HG02678 (cell line): ENCODE results near the gene LOXL3.

ENCODE experiments used
- ATAC-seq: cut with Tn5 transposase; IDR thresholded peaks from one replicate; pipeline ENCODE4 v1.9.1; 2021; ENCODE audit warnings: mild to moderate bottlenecking, moderate library complexity; ENCODE audit not compliant: unreplicated experiment

LOXL3 gene

GRCh38 chr2:74511104-74511989 lies 42.4 kb downstream of the LOXL3 start:
- no peak for ATAC-seq

DNA sequence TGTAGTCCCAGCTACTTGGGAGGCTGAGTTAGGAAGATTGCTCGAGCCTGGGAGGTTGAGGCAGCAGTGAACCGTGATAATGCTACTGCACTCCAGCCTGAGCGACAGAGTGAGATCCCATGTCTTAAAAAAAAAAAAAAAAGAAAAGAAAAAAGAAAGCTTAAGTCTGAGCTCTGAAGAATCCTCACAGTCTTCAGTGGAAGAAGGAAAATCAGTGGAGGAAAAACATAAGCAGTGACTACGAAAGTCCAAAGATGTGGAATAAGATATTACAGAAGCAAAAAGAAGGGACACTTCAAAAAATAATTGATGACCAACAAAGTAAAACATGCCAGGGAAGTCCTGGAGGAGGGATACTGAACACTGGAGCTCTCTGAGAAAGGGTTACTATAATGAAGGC lies 43.5 kb downstream of the LOXL3 start:
- ATAC-seq, result no peak

- ATAC-seq, result no peak
Observed at GRCh38 chr2:74507926-74508520, 45.7 kb downstream of the LOXL3 start.

DNA sequence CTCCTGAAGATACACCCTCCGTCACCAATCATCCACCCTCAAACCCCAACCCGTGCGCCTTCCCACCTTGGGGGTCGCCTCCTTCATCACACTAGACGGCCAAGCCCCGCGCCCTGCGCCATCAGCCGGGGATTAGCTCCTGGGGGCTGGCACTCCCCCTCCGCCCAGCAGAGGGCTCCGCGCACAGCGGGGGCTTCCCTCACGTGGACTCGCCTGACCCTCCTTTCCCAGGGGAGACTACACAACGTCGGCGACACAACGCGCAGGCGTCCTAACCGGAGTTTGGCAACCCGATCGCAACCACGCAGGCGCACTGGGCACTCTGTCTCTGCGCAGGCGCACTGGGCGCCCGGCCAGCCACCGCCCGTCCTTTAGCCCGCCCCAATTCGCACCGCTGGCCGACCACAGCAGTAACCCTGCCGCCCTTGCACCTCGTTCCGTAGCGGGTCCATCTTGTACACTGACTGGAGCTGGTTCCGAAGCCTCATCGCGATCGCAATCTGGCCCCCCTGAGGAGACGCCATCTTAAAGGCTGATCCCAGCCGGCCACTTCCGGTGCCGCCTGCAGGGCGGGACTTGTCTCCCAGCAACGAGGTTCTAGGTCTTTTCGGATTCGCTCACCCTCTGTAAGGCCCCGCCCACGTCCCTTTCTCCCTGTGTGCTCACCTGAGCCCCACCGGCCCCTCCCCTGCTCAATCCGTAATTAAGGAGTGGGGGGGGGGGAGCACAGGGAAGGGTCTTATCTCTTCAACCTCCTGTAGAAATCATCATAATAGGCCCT lies 46.4 kb downstream of the LOXL3 start, which contains the start of gene PCGF1:
Gene PCGF1, minus strand, starts transcription at position 551 of the 781 bp plus-strand sequence. Its CDS starts 27 bp downstream, at position 524.
- ATAC-seq, result peak; percentile 89

GRCh38 chr2:74505448-74506246 lies 48.1 kb downstream of the LOXL3 start:
- ATAC-seq, result no peak

DNA sequence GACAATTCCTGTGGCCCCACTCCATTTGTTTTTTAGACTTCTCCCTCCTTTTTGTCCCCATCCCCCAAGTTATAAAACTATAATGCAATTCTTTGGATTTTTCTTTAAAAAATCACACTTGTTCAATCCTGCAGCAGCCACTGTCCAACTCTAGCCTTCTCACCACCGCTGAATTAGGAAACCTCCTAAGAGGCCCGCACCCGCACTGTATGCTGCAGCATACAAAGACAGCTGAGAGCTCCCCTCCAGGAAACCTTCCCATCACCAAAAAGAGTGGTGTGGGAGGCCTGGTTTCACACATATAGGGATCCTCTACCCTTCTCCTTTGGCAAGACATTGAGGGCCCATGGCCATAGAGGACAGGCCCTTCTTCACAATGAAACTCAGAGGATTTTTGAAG lies 49.2 kb downstream of the LOXL3 start:
- ATAC-seq, result no peak

DNA sequence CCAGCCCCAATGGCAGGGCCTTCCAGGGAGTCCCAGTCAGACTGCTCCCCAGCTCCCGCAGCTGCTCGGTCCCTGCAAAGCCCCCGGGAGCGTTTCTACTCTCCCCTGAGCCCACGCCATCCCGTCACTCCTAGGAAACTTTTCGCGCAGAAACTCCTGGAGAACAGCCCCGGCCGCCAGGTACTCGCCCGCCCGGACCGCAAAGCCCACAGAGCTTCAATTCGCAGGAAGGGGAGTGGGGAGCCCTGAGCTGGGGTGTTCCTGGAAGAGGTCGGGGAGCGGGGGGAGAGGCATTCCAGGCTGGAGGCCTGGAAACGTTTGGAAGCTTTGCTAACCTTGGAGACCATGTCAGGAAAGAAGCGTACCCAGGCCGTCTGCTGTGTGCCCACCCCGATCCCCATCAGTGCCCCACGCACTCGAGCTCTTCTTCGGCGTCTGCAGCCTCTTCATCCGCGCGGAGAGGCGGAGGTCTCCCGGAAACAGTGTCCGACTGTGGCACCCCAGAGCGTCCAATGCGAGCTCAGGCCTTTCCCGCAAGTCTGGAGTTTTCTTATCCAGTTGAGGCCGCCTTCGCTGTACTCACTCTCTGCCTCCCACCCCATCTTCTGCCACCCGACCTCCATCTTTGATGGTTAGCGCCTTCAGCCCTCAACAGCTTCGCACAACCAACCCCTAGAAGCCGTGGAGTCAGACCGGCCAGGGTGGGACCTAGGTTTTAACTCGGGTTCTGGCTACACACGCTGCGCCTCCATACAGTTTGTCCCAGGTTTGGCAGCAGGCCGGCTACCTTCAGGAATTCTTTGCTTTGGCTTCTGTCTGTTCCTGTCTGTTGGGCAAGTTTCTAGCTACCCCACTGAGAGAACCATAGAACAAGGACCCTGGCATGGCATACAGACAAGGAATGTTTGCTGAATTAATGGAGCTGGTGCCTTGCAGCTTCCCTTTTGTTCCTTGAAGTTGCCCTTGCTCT lies 50.0 kb downstream of the LOXL3 start:
- ATAC-seq, result no peak

- ATAC-seq, result peak; percentile 35
Observed at GRCh38 chr2:74502720-74503505, 50.8 kb downstream of the LOXL3 start.

DNA sequence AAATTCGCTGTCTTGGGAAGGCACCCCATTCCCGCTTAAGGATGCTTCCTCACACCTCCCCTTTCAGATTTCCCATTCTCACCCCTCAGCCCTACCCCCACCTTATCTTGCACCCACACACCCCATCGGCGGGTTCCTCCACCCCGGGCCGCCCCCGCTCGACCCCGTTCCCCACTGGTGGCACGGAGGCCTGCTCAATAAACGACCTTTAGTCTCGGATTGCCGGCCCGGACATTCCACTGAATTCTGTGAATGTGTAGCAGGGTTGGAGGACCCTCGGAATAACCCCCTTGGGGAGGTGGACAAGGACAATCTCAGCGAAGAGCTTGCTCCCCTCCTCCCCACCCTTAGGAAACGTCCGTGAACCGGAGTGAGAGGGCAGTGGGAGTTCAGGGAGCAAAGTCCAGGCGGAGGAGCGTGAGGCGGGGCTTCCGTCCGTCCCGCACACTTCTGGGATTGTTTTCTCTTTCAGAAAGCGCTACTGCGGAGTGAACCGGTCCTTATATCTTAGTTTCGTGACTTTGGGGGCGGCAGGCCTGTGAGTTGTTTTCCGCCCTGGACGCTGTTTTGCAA lies 51.5 kb downstream of the LOXL3 start:
- no peak for ATAC-seq

- no peak for ATAC-seq
Observed at GRCh38 chr2:74501335-74502071, 52.2 kb downstream of the LOXL3 start.

- ATAC-seq, result no peak
Observed at GRCh38 chr2:74500578-74500946, 53.2 kb downstream of the LOXL3 start.

- ATAC-seq, result no peak
Observed at GRCh38 chr2:74499940-74500577, 53.7 kb downstream of the LOXL3 start.

GRCh38 chr2:74499267-74499939 lies 54.3 kb downstream of the LOXL3 start, which contains the start of gene LBX2:
Gene LBX2 (minus strand): TSS chr2:74499603. CDS start chr2:74499537, 66 bp downstream.
- ATAC-seq, result no peak

GRCh38 chr2:74498500-74499266 lies 55.1 kb downstream of the LOXL3 start:
- no peak for ATAC-seq

DNA sequence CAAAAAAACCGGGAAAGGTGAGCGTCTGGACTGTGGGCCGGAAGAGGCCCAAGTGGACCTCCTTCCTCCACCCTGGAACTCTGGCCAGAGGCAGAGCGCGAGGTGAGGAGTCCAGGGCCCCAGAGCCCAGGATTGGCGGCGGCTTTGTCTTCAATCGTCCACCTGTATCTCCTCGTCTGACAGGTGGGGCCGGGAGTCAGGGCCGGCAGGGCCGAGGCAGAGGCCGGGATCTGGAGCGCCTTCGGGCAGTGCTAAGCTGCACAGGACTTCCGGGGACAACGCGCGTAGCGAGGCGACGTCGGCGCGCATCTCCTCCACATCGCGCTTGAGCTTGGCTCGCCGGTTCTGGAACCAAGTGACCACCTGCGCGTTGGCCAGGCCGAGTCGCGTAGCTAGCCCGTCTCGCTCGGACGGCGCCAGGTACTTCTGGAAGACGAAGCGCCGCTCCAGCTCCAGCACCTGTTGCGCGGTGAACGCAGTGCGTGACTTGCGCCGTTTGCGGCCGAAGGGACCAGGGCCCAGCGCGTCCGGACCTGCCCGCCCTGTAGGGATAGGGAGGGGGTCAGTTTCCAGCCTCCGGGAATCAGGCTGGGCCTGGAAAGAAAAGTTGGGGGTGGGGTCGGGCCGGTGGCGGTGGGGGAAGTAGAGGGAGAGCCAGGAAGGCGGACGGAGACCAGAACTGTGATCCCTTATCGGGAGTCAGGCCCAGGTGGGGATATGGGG lies 55.8 kb downstream of the LOXL3 start:
- peak; percentile 37 for ATAC-seq
